Retina (tissue), 1 donor: ENCODE measurements around the gene OR4D9.

Experiments used
- DNase-seq: peaks from one replicate; pipeline ENCODE4 v3.0.0-alpha.2; 2016

The OR4D9 gene

DNA sequence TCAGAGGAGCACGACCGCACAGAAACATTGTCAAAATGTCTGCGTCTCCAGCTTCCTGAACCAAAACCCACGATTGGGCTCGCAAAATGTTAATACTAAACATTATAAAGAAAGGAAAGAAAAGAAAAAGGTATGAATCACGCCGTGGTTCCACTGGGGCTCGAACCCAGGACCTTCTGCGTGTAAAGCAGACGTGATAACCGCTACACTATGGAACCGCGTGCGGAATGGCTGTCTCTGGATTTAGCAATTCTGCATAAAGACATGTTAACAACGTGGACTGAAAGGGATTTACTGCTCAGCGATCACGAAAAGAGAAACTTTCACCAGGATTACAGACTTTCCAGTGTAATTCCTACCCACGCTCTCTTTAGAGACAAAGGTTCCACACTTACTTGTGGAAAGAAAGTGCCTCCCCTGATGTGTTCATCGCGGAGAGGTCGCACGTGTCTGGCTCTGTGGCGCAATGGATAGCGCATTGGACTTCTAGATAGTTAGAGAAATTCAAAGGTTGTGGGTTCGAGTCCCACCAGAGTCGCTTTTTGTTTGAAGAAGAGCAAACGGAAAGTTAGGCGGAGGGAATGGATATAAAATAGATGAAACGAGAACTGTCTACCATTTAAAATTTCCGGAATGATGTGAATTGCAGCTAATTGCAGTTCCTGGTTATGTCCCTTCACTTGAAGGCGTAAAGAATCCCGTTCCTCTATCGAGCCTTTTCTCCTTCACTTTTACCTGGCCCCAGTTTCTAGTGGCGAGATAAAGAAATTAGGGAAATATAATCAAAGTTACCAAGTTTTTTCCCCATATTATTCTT lies 39.7 kb downstream of the OR4D9 start:
- peak; percentile 93 for DNase-seq

DNA sequence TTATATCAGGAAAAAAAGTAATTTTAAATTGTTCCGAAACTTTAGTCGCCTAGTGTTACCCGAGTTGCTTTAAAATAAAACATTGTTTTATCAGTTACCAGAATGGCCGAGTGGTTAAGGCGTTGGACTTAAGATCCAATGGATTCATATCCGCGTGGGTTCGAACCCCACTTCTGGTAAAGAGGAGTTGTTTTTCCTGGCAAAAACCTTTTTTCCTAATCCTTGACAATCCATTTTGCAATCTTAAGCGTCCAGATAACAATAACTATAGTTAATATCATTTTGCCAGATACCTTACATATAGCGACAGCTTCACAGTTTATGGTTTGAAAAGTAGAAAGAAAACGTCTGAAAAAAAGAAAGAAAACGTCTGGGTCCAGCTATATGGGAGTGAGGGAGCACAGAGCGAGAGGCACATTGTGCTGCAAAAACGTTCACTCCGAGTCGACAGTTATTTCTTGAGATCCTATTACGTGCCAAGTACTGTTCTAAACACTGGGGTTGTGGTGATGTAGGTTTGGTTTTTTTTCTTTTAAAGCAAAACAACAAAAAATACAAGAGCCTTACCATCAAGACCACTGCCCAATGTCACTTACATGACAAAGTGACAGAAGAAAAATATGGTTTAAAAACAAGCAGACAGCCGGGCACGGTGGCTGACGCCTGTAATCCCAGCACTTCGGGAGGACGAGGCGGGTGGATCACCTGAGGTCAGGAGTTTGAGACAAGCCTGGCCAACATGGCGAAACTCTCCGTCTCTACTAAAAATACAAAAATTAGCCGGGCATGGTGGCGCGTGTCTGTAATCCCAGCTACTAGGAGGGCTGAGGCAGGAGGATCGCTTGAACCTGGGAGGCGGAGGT lies 40.6 kb downstream of the OR4D9 start:
- peak; percentile 61 for DNase-seq

DNA sequence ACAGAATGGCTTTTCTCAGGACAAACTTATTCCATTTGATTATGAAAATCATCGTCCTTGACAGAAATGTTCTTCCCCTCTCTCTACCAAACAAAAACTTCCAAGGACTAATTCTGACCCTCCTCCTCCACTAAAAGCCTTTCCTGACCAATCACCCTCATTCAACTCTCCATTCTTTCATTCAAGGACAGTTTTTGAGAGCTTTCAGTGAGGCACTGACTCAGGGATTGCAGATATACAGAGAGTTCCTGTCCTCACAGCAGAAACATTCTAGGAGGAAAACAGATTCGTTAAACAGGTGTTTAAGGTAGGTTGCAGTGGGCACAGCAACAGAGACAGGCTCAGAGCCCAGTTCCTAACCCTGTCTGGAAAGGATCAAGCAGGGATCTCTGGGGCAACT lies 41.5 kb downstream of the OR4D9 start:
- no peak for DNase-seq

DNA sequence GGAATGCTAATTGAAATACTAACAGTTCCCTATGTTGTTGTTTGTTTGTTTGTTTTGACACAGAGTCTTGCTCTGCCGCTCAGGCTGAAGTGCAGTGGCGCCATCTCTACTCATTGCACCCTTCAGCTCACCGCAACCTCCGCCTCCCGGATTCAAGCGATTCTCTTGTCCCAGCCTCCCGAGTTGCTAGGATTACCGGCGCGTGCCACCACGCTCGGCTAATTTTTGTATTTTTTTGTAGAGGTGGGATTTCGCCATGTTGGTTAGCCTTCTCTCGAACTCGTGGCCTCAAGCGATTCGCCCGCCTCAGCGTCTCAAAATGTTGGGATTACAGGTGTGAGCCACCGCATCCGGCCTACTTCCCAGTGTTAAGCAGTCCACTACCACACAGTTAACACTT lies 42.0 kb downstream of the OR4D9 start:
- no peak for DNase-seq

DNA sequence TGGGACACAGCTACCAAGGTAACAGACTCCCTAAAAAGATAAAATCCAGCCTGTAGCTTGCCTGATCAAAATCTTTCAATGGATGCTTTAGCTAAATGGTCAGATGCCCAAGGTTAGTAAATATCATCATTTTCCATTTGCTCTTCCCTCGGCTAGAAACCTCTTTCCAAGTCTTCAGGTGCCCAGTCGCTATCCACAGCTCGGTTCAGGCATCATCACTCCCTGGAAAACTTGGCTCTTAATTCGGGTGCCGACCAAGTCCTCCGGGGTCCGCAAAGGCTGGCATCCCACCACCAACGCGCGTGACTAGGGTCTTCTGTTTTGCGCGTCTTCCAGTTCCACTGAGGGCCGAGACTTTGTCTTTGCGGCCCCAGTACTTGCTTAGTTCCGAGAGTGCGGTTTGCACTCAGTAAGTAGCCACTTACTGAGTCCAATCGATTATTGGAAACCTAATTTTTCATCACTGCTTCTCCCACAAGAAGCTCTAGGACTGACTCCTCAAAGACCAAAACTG lies 44.3 kb downstream of the OR4D9 start:
- DNase-seq: no peak

DNA sequence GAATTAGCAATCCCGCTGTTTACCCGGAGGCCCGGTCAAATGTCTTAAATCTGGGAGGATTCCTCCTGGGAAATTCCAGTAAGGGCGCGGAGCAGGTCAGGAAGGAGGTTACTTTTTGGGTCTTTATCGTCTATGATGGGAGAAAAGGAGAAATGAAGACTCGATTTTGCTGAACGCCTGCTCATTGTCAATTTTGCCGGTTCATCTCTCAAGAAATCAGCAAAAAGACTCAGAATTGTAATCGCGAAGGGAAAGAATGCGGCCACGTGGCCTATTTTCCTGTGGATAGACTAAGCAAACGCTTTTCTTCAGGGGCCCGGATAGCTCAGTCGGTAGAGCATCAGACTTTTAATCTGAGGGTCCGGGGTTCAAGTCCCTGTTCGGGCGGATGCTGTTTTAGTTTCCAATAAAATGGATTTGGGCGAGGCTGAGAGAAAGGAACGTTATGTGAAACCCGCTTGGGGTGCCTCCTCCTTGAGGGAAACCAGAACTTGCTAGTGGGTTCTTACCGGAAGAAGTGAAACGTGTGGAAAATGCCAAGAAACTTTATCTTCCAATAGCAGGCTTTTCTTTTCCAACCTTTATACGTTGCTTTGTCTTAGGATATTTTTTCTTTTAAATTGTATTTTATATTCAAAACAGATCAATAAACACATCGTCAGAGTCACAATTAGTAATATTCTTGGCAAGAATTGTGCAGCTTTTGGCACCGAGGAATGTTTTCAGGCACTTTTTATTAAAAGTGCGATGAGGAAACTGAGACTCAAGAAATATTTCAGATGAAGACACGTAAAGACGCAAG lies 45.0 kb downstream of the OR4D9 start:
- DNase-seq: peak; percentile 88

DNA sequence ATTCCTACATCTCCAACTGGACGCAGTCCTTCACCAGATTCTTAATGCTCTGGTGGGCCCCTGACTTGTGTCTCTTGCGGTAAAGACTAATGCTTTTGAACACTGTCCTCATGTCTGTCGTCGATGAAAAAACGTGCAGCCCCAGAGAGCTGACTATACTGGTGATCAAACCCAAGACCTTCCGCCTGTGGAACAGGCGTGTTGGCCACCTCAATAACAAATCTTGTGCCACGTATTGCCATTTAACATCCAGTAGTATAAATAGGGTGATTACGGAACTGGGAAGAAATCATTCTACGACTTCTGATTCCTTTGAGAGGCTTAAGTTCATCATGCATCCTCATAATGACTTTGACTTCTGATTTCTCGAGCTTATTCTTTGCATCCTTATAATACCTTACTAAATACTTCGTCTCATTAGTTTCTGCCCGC lies 45.6 kb downstream of the OR4D9 start:
- no peak for DNase-seq

DNA sequence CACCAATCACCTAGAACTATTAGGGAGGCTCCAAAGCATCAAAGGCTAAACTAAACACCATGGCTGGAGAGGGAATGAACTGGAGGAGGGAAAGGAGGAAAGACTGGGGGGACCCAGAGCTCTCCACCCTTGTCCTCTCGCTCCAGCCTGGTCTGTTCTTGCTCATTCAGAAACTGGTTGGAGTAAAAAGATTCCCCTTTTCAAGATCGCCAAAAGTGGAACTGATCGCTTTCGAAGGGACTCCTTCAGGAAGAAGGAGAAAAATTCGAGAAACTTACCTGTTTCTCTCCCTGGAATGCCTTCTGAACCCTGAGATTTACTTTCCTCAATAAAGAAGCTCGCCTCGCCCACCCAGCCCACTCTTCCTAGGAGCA lies 46.9 kb downstream of the OR4D9 start:
- no peak for DNase-seq

DNA sequence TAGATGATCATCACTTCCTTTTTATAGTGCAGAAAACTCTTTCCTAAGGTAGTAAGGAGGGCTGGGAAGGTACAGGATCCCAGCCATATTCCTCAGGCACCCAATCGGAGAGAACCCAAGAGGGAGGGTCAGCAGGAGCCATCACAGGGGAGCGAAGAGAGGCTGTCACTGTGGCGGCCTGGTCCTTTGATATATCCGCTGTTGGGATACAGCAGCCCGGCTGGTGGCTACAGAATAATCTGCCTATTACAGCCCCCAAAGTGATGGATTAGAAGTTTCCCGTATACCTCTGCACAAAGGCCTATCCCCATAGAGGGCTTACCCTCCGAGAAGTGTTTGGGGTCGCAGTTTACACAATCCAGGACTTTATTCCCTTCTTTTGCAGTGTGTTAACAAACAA lies 48.5 kb downstream of the OR4D9 start:
- DNase-seq: no peak

DNA sequence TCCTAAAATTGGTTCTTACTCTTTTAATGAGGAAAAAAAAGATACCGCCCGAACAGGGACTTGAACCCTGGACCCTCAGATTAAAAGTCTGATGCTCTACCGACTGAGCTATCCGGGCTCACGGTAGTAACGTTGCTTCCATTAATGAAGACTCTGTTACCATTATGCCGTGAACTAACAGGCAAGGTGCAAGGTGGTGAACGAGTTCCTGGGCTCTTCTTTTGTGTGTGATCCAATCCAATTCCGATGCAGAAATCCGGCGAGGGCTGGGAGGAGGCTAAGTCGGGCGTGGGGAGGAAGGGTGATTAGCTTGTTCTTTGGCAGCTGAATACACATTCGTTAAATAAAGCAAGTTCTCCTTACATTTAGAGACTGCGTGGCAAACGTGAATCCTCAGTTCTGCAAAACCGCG lies 49.0 kb downstream of the OR4D9 start:
- DNase-seq: peak; percentile 89

DNA sequence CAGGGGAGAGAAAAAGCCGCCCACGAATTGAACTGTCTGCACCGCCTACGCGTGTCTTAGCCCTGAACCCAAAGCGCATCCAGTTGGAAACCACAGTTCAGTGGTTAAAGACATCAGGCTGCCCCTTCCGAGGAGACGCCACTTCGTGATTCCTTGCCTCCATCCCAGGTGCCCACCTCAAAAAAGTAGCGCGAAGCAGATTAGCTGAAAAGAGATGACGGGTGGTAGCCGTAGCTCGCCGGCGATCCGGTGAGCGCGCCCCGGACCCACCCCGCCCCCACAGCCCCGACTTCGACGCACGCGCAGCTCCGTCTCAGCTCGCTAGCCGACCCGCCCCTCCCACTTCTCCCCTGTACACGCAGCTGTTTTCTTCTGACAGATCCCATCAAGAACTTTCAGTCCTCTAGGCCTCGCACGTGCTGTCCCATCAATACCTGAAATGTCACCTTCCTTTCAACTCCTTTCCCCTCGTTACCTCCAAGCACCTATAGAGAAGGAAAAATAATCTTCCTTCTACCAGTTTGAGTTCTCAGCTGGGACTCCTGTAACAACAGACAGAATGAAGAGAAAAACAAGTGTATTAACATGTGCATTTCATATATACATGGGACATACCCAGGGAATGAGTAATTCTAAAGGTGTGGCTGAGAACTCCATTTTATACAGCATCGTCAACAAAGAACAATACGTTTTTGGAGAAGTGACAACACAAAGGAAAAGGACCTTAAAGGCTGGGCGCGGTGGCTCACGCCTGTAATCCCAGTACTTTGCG lies 49.5 kb downstream of the OR4D9 start:
- peak; percentile 87 for DNase-seq

DNA sequence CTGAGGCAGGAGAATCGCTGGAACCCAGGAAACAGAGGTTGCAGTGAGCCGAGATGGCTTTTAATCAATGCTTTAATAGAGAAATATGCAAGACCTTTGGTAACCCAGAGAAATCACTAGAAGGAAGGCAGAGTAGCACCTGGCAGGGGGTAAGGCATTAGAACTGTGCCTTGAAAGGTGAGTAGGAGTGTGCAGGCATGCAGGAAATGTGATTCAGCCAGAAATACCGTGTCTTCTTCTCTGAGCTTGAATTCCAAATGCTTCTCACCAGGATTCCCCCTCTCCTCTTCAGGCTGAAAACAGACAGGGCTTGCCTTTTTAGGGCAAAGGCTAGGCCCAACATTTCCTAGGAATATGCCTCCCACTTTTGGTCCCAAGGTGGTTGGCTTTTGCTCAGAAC lies 51.0 kb downstream of the OR4D9 start:
- no peak for DNase-seq
